CD4-positive, alpha-beta T cell treated with Interleukin-2 at 100 ng/mL for 4 hours (primary cell): ENCODE data around the gene U2AF1L4.

Experiments used
- DNase-seq: peaks from one replicate; pipeline ENCODE4 v3.0.0-alpha.2; 2020; ENCODE audit warnings: low spot score

Gene U2AF1L4

DNA sequence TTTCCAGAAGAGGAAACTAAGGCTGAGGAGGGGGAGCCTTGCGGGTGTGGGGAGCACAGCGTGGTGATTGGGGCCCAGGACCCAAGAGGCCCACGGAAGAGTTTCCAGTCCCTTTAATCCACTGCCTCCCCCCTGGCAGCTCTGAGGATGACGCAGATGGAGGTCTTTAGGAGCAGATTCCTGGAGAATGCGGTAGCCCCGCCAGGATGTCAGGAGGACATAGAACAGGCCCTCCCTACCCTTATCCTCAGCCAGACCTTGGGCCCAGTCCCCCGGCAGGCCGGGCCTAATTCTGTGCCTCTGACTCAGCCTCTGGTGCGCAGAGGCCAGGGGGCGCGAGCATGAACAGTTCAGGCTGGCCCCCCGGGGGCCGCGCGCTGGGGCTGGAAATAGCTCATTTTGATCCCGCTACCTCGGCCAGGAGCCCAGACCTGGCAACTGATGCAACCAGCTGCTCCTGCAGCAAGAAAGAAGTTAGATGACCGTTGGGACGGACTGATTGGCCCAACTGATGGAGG is 12.1 kb upstream of the U2AF1L4 start:
- no peak for DNase-seq

DNA sequence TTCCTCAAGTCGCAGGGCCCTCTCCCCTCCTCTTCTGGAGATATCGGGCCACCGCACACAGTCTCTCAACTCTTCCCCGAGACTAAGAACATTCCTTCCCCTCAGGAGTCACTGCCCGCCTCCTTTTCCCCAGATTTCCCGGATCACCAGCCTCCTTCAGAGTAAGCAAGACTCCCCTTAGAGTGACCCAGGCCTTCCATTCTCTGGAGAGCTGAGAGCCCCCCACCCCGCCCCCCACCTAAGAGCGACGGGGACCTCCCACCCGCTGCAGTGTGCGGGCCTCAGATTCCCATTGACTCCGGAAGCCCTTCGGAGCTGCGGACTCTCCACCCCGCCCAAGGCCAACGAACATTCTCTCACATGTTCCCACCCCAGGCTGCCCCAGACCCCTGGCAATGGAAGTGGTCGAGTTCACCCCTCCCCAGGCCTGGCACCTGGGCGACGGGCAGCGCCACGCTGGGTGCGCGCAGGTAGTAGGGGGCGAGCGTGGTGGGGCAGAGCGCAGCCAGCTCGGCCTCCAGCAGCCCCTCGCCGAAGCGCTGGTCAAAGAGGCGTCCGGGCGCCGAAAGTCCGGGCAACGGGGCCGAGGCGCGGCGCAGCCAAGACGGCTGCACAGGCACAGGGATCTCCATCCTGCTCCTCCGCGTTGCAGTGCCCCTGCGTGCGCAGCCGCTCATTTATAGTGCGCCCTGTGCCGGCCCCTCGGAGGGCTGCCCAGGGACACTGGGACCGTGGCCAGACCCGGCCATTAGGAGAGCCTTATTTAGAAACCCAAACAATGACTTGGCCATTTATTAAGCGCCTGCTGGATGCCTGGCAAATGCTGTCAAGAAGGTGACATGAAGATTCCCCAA is 11.4 kb upstream of the U2AF1L4 start, which contains the start of gene HSPB6:
Gene HSPB6 (minus strand): TSS at position 653 of the 854 bp plus-strand sequence. CDS start 21 bp downstream, at position 632.
- DNase-seq: no peak

DNA sequence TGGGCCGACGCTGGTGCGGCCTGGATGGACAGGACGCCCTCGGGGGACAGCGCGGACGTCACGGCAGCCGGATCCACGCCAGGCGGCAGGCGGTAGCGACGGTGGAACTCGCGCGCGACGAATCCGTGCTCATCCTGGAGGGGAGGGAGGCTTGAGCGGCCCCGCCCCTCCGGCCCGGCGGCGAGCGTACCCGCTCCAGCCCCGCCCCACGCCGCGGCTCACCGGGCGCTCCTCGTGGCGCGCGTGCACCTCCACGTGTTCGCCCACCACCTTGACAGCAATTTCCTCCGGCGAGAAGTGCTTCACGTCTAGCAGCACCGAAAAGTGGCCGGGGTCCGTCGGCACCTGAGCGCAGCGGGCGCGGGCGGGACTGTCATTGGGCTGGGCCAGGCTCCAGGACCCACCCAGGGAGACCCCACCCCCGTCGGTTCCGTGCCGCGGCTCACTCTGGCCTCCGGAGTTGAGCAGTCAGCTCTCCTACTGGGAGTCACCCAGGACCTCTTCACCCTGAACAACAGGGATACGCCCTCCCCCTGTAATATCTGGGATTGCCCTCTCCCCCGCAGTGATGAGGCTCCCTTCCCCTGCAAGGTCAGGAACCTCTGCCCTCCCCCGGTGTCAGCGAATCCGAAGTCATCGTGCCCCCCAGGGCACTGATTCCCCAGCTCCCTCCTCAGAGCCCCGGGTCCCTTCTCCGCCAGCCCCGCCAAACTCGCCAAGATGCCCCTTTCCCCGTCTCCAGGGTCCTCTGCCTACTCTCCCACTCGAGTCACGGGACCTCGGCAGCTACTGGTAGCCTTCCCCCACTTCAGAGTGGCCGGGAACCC is 10.5 kb upstream of the U2AF1L4 start:
- DNase-seq: peak; percentile 51

DNA sequence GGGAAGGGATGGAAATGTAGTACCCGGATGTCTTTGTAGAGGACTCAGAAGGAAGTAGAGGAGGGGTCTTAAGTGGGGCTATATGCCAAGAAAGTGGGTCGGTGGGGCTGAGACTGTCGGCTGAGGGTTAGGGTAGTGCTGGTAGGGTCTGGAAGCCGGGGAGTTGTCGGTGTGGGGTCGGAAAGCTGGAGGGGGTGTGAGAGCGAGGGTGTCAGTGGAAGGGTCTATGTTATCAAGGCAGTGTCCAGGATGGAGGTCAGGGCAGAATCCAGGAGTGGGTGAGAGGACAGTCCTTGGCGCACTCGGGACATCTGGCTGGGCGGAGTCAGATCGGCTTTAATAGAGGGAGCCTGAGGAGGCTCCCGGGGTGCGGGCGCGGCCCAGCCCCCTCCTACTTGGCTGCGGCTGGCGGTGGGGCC is 9.9 kb upstream of the U2AF1L4 start:
- DNase-seq: no peak

DNA sequence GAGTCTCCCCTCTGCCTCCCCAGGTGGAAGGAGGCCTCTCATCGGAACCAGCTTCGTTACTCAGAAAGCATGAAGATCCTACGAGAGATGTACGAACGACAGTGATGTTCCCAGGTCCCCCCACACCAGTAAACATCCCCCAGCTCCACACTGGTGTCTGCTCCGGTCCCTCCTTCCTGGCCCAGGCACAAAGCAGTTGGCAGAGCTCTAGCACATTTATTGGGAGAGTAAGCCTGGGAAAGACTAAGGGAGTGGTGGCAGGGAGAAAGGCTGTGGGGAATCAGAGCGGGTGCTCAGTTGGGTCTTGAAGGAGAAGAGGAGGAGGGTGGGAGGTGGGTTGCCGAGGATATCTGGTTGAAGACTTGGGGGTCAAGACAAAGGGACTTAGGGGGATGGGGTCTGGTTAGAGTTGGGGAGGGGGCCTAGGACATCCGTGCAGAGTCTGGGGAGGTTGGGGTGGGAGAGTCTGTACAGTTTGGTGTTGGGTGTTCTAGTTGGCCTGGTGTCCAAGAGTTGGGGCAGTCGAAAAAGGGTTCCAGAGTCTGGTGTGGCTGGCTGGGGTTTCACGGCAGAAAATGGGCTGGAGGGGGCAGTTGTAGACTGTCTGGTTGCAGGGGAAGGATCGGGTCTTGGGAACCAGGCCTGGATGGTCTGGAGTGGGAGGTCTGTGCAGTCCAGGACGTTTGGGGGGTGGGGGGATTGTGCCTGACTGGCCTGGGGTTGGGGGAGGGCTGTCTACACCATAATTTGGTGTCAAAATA is 9.3 kb upstream of the U2AF1L4 start:
- no peak for DNase-seq

DNA sequence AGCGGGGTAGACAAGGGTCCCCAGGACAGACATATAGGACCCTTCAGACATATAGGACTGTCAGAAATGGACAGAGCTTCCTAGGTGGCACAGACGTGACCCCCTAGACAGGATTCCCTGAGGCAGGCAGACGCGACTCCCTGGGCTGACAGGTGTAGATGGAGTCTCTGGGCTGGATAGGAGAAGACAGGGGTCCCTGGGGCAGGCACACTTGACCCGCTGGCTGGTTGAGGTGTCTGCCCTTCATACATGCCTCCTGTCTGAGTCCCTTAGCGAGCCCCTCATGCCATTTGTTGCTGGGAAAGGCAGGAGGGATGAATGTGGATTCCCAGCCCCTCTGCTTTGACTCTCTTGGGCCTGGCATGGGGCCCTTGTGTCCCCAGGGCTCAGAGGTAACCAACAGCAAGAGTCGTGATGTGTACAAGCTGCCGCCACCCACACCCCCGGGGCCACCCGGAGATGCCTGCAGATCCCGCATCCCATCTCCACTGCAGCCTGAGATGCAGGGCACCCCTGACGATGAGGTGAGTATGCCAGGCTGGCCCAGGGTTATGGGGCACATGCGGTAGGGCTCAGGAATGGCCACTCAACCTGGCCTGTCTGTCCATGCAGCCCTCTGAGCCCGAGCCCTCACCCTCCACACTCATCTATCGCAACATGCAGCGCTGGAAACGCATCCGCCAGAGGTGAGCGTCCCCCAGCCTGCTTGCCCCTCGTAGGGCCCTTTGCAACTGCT is 8.6 kb upstream of the U2AF1L4 start:
- no peak for DNase-seq

DNA sequence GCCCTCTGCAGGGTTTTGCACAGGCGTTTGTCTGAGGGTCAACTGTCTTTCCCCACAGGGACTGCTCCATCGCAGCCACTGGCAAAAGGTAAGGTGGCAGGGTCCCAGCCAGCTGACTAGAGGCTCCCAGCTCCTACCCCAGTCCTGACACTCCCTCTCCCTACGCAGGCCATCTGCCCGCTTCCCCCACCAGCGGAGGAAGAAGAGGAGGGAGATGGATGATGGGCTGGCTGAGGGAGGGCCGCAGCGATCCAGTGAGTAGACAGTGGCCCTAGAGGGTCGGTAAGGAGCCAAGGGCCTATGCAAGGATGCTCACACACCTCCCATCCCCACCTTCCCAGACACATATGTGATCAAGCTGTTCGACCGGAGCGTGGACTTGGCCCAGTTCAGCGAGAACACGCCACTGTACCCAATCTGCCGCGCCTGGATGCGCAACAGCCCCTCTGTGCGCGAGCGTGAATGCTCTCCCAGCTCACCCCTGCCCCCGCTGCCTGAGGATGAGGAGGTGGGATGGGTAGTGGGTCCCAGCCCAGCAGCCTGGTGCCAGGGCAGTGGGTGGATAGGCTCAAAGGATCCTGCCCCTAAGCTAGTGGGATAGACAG is 7.6 kb upstream of the U2AF1L4 start:
- no peak for DNase-seq

DNA sequence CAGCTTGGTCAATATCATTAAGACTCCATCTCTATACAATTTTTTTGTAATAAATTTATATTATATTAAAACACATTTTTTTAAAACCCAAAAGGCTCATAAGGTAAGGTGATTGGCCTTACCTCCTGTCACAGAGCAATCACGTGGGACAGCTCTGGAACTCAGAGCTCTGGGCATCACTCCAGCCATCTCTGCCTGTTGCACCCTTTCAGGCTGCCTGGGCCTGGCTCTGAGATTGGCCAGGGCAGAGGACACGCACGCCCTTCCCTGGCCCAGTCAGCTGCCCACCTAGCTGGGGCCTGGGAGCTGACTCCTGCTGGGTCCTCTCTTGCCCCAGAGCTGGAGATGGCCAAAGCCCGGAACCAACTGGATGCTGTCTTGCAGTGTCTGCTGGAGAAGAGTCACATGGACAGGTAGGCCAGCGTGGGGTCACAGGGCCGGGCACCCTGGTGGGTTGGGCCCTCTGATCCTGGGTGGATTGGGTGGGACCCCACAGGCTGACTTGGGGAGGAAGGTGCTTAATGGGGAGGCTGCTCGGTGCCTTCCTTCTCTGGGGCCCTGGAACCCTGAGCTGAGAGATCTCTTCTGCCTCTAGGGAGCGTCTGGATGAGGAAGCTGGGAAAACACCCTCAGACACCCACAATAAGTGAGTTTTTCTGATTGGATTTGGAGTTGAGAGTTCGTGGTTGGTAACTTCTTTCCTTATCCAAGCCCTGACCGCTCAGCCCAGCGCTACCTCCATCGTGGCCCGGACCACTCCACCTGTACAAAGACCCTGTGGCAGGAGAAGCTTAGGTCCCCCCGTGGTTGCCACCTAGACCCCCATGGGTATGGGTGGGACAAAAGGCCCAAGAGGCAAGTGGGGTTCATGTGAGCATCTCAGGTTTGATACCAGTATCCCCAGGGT is 6.9 kb upstream of the U2AF1L4 start:
- DNase-seq: no peak

DNA sequence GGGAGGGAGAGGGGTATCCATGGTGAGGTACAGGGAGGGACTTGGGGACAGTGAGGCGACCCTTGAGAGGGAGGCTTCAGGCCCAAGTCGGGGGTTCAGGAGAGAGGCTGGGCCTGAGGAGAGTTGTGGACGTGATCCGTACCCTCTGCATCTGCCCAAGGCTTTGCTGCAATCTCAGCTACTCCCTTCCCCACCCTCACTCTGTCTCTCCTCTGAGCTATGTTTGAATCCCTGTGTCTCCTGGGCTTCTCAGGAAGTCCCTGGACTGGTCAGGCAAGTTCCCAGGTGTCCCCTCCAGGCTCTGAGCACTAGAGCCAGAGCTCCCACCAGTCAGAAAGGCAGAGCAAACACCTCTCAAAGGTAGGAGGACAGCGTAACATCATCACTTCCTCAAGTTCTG is 4.9 kb upstream of the U2AF1L4 start:
- no peak for DNase-seq

DNA sequence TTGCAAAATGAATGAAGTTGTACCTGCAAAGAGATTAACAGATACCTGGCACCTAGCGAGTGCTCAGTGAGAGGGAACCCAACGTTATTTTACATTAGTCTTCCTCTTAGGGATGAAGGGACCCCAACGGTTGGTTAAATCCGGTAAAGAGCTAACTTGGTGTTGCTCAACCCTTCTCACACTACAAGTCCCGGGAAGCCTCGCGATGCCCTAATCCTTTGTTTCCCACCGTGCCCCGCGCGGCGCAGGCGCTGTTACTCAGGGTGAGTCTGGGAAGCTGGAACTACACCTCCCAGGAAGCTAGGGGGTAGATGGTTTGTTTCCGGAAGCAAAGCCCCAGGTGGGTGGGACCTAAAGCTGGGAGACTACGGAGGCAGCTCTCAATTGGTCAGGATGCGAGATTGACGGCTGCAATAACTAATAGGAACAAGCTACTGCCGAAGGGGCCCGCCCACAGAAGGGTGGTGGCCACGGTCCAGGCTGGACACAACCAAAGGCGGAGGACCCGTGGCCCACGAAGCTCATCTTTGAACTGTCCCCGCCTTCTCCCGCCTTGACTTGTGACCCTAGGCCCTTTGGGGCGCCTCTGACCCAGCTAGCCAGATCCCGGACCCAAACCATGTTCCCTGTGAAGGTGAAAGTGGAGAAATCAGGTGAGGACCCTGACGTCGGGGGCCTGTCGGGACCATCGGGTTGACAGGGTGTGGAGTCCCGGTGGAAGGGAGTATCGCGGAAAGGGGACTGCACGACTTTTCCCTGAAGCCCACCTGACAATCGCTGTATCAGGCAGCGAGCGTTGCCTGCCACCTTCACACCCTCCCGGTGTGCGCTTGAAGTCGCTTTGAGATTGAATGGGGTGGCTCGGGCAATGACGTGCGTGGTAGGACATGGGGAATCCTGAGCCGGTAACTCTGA is 3.1 kb upstream of the U2AF1L4 start, which contains the start of gene LIN37:
Gene LIN37 (plus strand): TSS at position 471 of the 915 bp plus-strand sequence. CDS start 149 bp downstream, at position 620.
- DNase-seq: peak; percentile 99

DNA sequence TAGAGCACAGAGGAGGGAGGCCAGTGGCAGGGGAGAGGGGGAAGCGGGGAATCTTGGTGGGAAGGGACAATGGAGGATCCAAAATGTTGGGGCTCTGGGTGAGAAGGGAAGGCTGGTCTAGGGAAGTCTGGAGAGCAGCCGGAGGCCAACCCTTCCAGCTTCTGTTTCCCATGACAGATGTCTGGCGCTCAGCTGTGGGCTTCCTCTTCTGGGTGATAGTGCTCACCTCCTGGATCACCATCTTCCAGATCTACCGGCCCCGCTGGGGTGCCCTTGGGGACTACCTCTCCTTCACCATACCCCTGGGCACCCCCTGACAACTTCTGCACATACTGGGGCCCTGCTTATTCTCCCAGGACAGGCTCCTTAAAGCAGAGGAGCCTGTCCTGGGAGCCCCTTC is 1.3 kb upstream of the U2AF1L4 start:
- DNase-seq: no peak

DNA sequence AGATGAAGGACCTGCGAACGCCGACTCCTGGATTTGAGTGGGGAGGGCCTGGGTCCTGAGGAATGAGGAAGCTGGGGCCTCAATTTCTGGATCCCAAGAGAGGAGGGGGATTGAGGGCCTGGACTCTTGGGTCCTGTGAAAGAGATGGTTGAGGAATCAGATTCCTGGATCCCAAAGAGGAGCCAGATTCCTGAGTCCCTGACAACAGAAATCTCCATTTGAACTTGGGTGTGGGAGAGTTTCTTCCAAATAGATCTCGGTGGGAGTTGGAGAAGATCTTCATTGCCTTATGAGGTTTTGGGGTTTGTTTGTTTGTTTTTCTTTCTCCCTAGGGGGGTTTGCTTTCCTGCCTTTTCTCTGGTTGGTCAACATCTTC is 857 bp upstream of the U2AF1L4 start:
- DNase-seq: no peak

DNA sequence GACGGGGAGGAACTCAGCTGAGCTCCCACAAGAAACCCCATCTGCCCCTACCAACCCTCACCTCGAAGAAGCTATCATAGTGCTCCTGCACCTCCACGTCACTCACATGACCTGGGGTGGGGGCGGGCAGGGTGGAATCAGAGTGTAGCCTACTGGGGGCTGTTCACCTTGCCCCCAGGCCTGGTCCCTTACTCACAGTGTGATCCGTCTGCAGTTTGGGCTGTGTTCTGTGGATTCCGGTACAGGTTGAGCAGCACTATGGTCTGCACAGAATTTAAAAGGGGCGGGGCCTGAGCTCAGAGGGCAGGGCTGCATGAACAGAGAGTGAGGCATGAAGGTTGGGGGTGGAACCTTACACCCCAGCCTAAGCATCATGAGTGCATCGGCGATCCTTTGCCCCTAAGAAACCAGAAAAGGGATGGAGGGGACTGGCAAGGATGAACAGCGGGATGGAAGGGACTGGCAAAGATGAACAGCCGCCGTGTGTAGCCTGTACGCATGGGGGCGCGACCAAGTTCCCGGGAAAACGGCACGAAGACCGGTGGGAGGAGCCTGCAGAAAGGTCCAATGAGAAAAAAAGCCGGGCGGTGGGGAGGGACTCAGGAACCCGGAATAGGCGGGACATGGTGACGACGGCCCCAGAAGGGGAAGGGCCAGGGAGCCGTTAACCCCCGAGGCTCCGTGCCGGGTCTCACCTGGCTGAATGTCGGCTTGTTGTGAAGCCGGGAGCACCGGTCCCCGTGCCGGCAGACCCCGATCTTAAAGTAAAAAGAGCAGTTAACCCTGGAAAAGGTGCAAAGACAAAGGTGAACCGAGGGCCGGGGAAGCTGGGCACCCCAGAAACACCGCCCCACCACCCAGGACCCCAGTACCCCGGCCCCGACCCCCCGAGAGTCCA is 539 bp downstream of the U2AF1L4 start:
- DNase-seq: peak; percentile 95

DNA sequence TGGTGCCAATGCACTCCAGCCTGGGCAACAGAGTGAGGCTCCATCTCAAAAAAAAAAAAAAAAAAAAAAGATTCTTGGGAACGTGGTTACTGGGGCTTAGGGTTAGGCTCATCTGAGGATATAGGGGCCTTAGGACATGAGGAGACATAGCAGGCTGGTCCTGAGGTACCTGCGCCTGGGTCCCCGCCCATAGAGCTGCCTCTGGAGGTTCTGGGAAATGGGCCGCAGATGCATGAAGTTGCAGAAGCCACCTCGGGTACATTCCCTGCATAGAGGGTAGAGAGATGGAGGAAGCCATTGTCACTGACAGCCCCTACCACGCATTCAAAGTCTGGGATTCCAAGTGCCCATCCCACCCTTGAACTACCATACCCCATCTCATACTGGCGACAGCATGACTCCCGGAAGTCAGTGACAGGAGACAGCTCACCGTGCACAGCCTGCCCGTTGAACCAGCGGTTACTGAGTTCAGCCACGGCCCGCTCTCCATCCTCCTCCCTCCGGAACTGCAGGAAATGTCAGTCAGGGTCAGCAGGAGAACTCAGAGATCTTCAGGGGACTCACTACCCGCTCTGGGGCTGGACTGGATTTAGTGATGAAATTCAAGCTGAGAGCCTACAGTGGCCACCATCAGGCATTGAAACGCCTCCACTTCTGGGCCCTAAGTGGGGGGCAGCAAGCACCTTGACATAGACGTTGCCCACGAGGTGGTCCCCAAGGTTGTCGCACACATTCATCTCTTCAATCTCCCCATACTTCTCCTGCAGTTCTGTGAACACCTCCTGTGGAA is 1.4 kb downstream of the U2AF1L4 start:
- DNase-seq: no peak

DNA sequence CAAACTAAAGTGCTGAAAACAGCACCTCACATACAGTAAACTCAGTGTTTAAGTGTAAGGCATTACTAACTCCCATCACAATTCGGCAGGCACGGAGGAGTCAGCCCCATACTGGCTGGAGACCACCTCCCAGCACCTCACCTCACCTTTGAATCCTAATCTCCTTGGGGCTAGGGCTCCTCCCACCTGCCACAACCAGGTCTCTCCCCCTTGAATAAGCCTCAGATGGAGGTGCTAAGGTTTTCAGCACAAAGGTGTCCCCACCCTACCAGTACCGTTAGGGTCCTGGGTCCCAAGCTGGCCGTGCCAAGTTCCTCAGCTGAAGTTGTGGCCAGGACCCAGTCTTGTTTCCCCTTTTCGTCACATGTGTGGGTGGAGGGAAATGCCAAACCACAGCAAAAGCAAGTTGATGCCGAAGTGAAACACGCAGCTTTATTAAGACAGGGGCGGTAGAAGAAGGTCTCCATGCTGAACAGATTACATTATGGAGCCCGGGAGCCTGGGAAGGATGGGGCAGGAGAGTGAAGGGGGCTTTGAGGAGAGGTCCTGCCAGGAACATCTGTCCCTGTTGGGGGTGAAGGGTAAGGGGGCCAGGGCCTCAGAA is 3.0 kb downstream of the U2AF1L4 start, which contains the start of gene IGFLR1:
Gene IGFLR1 (minus strand): TSS at position 332 of the 604 bp plus-strand sequence. CDS start 1,272 bp downstream, outside the sequence.
- DNase-seq: peak; percentile 72

DNA sequence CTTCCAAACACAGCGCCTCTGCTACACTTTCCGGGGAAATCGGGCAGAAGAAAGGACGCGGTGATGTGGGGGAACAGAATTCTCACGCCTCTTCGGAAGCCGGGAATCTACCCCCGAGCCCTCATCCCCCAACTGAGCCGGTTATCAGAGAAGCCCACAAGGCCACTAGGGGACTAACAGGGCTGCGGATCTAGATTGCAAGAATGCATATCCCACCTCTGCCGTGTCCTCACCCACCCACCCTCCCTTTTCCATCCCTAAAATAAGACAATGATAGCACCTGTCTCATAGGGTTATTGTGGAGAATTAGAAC is 4.1 kb downstream of the U2AF1L4 start:
- no peak for DNase-seq
